WERI-Rb-1 (cell line): ENCODE results near the gene TTLL8.
"Not testable (repeated sequence)": the region's sequence is repeated elsewhere in the genome, so short reads cannot be mapped to it uniquely, and the experiment has no call there.

Source experiments
- DNase-seq: peaks from one replicate; pipeline ENCODE4 v3.0.0-alpha.2; 2020
- H3K27ac ChIP-seq: fragments of 250-450 bp; sonication (Bioruptor Pico); 2 replicates; pipeline ENCODE4 v1.5.1; 2020; ENCODE audit warnings: mild to moderate bottlenecking, moderate library complexity
- H3K27me3 ChIP-seq: fragments of 250-450 bp; sonication (Bioruptor Pico); 2 replicates; pipeline ENCODE4 v1.5.1; 2021; ENCODE audit warnings: mild to moderate bottlenecking, low read depth, moderate library complexity; ENCODE audit not compliant: insufficient read depth, severe bottlenecking
- H3K36me3 ChIP-seq: fragments of 250-450 bp; sonication (Bioruptor Pico); 2 replicates; pipeline ENCODE4 v1.5.1; 2020; ENCODE audit warnings: mild to moderate bottlenecking, moderate library complexity
- H3K4me3 ChIP-seq: 2 replicates; pipeline ENCODE4 v1.5.1; 2011; ENCODE audit warnings: low read depth, mild to moderate bottlenecking, control low read depth, low read length
- H3K9me3 ChIP-seq: fragments of 250-450 bp; sonication (Bioruptor Pico); 2 replicates; pipeline ENCODE4 v1.5.1; 2021; ENCODE audit warnings: mild to moderate bottlenecking, moderate library complexity; ENCODE audit not compliant: severe bottlenecking
- TF ChIP-seq, protein P1 (sequence below): IDR thresholded peaks from 2 replicates; pipeline ENCODE4 v1.5.1; 2011; ENCODE audit warnings: low read depth, mild to moderate bottlenecking, control low read depth, inconsistent platforms, low read length

TTLL8 gene

DNA sequence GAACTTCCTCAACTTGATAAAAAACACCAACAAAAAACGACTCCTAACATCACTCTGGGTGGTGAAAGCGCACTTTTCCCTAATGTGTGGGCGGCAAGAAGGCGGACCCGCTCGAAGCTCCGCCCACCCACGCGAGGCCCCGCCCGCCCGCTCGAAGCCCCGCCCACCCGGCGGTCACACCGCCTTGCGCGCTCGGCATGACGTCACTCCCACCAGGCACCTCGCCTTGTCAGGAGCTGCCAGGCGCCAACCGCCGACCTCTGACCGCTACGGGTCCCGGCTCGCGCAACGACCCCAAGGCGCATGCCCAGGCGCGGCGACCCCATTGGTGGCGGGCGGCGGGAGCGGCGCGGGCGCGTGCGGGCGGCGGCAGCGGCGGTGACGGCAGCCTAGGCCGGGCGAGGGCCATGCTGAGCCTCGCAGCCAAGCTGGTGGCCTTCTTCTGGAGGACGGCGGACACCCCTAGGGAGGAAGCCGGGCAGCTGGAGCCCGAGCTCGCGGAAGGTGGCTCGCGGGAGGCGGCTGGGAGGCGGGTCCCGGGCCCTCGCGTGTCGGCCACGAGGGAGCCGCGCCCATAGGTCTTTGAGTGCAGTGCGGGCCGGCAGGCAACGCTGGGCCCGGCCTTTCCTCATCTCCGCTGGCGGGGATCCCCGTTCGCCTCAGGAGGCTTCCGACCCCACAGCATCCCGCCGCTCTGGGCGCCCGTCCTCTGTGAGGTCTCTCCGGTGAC is 31.7 kb upstream of the TTLL8 start, which contains the start of gene MOV10L1:
Gene MOV10L1 (plus strand): TSS at position 325 of the 730 bp plus-strand sequence. CDS start 83 bp downstream, at position 408.
- DNase-seq = no peak

DNA sequence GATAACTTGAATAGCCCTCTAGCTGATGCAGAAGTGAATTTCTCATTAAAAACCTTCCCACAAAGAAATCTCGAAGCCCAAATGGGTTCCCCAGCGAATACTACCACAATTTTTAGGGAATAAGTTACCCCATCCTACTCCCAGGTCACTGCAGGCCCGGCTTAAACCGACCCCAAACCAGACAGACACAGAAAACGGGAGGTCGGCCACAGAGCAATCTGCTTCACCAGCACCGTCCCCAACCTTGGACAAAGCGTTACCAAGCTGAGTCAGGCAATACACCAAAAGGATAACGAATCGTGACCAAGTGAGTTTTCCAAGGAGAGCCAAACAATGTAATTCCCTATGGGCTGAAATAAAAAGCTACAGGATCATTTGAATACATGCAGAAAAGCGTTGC is 31.1 kb upstream of the TTLL8 start:
- DNase-seq = no peak
- H3K4me3 ChIP-seq = no peak overlapping the region
- H3K27me3 ChIP-seq = no peaks in the 10 kb centered on the region
- TF ChIP-seq, protein P1, sequence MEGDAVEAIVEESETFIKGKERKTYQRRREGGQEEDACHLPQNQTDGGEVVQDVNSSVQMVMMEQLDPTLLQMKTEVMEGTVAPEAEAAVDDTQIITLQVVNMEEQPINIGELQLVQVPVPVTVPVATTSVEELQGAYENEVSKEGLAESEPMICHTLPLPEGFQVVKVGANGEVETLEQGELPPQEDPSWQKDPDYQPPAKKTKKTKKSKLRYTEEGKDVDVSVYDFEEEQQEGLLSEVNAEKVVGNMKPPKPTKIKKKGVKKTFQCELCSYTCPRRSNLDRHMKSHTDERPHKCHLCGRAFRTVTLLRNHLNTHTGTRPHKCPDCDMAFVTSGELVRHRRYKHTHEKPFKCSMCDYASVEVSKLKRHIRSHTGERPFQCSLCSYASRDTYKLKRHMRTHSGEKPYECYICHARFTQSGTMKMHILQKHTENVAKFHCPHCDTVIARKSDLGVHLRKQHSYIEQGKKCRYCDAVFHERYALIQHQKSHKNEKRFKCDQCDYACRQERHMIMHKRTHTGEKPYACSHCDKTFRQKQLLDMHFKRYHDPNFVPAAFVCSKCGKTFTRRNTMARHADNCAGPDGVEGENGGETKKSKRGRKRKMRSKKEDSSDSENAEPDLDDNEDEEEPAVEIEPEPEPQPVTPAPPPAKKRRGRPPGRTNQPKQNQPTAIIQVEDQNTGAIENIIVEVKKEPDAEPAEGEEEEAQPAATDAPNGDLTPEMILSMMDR = no peak
- no peak overlapping the region for H3K27ac ChIP-seq
- H3K36me3 ChIP-seq = no peaks in the 10 kb centered on the region
- H3K9me3 ChIP-seq = no peaks in the 10 kb centered on the region

More for the DNA sequence above, 31.7 kb upstream of the TTLL8 start, which contains the start of gene MOV10L1:
- no peaks in the 10 kb centered on the region for H3K9me3 ChIP-seq
- no peak within 1 kb of the TSS for H3K27ac ChIP-seq
- TF ChIP-seq, protein P1 = no peak
- H3K36me3 ChIP-seq = no peaks in the 10 kb centered on the region
- no peaks in the 10 kb centered on the region for H3K27me3 ChIP-seq
- no peak within 1 kb of the TSS for H3K4me3 ChIP-seq

DNA sequence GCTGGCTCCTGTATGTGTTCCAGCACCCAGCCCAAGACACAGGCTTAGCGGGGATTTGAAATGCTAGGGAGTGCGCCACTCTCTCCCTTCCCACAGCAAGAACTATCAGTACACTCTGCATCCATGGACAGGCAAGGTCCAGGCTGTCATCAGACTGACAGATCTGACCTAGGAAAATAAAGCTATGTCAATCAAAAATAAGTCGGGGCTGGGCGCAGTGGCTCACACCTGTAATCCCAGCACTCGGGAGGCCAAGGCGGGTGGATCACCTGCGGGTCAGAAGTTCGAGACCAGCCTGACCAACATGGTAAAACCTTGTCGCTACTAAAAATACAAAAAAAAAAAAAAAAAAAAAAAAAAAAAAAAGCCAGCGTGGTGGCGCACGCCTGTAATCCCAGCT is 30.0 kb upstream of the TTLL8 start:
- no peak for DNase-seq
- TF ChIP-seq, protein P1 = no peak
- H3K27me3 ChIP-seq = no peaks in the 10 kb centered on the region

DNA sequence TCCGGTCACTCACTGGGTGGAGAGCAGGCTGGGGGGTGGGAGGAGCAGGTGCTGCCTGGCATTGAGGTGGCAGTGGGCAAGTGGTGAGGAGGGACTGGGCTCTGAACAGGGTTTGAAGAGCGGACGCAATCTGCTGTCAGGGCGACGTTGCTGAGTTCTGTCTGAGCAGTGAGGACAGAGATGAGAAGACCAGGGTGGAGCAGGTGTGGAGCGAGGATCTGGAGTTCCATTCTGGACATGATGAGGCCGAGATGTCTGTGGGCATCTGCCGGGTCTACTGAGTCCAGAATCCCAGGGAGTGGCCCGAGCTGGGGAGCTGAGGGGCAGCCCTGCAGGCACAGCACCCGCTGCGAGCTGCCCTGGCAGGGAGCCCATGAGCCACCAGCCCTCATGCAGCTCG is 29.5 kb upstream of the TTLL8 start:
- no peak overlapping the region for H3K27ac ChIP-seq
- no peaks in the 10 kb centered on the region for H3K9me3 ChIP-seq
- H3K4me3 ChIP-seq = no peak overlapping the region
- no peak for DNase-seq
- no peaks in the 10 kb centered on the region for H3K27me3 ChIP-seq
- TF ChIP-seq, protein P1 = no peak
- no peaks in the 10 kb centered on the region for H3K36me3 ChIP-seq

More for the DNA sequence above, 30.0 kb upstream of the TTLL8 start:
- Histone ChIP-seq H3K9me3 (no peaks in the 10 kb centered on the region), H3K4me3 (no peak overlapping the region), H3K27ac (no peak overlapping the region), H3K36me3 (no peaks in the 10 kb centered on the region)

DNA sequence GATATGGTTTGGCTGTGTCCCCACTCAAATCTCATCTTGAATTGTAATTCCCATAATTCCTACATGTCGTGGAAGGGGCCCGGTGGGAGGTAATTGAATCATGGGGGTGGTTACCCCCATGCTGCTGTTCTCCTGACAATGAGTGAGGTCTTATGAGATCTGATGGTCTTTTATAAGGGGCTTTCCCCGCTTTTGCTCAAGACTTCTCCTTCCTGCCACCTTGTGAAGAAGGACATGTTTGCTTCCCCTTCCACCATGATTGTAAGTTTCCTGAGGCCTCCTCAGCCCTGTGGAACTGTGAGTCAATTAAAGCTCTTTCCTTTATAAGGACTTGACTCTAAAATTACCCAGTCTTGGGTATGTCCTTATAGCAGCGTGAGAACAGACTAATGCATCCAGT is 28.9 kb upstream of the TTLL8 start:
- H3K4me3 ChIP-seq, H3K27ac ChIP-seq: not testable (repeated sequence)

DNA sequence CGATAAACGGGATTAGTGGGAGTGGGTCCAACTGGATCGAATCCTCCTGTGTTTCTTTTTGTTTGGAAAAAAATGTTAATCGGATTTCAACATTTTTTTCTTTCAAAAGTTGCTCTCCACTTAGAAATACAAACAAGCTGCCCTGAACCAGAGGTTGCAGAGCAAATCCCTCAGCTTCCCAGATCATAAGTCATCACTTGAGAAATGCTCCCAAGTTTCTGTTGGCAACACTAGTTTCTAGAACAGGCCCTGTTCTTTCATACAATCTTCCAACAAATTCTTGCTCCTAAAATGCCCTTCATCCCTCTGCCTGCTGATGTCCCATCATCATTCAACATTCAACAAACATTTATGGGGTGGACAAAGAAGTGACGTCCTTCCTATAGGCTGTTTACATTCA is 28.4 kb upstream of the TTLL8 start:
- no peak for DNase-seq
- Histone ChIP-seq H3K4me3 (no peak overlapping the region), H3K36me3 (no peaks in the 10 kb centered on the region), H3K27ac (no peak overlapping the region), H3K9me3 (no peaks in the 10 kb centered on the region), H3K27me3 (no peaks in the 10 kb centered on the region)
- TF ChIP-seq, protein P1 = no peak

More for the DNA sequence above, 28.9 kb upstream of the TTLL8 start:
- not testable (repeated sequence) for H3K9me3 ChIP-seq, H3K36me3 ChIP-seq, DNase-seq, H3K27me3 ChIP-seq
